ENCODE results near the gene PRCC. TPM values are rescaled to one million over a fixed set of nuclear protein-coding genes. Genes with fewer than 3 reads are reported as not detected.
A peak's percentile ranks its signal among the peaks of the same experiment; 100 is the strongest.

The PRCC gene
- total RNA-seq, 2 donors from 2014 or later, result 108 to 111 TPM

DNA sequence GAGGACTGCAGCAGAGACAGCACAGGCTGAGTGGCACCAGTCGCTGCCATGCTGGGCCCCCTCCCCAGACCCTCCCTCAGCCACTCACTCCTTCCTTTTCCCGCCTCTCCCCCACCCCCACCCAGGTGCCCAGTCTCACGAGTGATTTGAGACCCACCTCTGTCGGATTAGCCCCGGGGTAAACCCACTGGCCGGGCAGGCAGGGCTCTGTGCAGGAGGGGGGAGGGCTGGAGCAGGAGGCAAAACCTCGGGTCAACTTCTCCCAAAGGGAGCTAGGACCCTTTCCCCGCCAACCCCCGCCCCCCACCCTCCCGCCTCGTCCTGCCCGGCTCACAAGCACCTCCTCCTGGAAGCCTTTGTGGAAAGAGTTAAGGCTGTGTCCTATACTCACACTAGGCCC, 23.0 kb upstream of the PRCC start:
- H3K27ac Mint-ChIP-seq, result peak overlapping the region; percentile 99
- H3K27ac ChIP-seq (ENCODE audit: low read depth, low read length), result no peak overlapping the region

DNA sequence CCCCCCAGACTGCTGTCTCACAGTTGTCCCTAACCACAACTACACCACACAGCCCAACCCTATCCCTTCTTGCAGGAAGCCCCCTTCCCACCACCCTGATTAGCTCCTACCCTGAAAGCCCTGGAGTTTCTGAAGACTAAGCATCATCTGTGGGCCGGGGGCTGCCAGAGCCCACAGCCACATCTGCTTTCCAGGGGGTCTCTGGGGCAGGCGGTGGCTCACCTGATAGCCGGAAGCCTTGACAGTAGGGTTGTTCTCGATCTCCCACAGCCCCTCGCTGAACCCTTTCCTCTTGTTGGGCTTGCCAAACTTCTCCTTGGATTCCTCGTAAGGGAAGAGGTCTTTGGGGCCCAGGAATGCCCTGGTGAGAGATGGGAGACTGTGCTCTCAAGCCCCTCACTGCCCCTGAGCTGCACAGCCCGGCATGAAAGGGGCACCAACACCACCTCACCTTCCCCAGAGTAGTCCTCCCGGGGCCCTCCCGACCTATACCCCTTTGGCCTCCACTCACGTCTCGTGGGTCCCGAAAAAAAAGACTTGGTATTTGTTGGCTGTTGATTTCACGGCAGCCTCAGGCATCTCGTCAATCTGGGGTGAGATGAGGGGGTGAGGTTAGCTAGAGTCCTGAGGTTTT, 22.4 kb upstream of the PRCC start:
- DNase-seq, result no peak
- Histone ChIP-seq H3K27ac (ENCODE audit: low read depth, low read length) (no peak overlapping the region), H3K9me3 (ENCODE audit: control insufficient read depth, low read length) (no peaks in the 10 kb centered on the region), H3K27me3 (ENCODE audit: control insufficient read depth, insufficient read depth, low read length, poor library complexity, severe bottlenecking) (no peaks in the 10 kb centered on the region), H3K36me3 (ENCODE audit: control insufficient read depth, insufficient read depth, low read length) (peaks cover 60% of the 10 kb centered on the region), H3K4me1 (ENCODE audit: control insufficient read depth, insufficient read depth, low read length) (peaks cover 35% of the 10 kb centered on the region), H3K4me3 (ENCODE audit: low read length) (peak overlapping the region; percentile 84), H3K9ac (ENCODE audit: extremely low read depth, low read length, poor library complexity, severe bottlenecking) (no peak overlapping the region)
- no peak overlapping the region for H3K4me3 Mint-ChIP-seq
- TF ChIP-seq, protein P1, sequence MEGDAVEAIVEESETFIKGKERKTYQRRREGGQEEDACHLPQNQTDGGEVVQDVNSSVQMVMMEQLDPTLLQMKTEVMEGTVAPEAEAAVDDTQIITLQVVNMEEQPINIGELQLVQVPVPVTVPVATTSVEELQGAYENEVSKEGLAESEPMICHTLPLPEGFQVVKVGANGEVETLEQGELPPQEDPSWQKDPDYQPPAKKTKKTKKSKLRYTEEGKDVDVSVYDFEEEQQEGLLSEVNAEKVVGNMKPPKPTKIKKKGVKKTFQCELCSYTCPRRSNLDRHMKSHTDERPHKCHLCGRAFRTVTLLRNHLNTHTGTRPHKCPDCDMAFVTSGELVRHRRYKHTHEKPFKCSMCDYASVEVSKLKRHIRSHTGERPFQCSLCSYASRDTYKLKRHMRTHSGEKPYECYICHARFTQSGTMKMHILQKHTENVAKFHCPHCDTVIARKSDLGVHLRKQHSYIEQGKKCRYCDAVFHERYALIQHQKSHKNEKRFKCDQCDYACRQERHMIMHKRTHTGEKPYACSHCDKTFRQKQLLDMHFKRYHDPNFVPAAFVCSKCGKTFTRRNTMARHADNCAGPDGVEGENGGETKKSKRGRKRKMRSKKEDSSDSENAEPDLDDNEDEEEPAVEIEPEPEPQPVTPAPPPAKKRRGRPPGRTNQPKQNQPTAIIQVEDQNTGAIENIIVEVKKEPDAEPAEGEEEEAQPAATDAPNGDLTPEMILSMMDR (conservative IDR thresholded peaks at IDR 0.05), result no peak
- H3K4me1 Mint-ChIP-seq, result peaks cover 67% of the 10 kb centered on the region
- H3K27me3 Mint-ChIP-seq (ENCODE audit: insufficient read depth), result no peaks in the 10 kb centered on the region
- peak overlapping the region; percentile 99 for H3K27ac Mint-ChIP-seq
- H3K9me3 Mint-ChIP-seq, result no peaks in the 10 kb centered on the region
- 96 to 100% methylated on average over 6 to 14 of the region's 14 CpGs for WGBS, 2 experiments (ENCODE audit: insufficient coverage in 1 of 2, insufficient read length in 1 of 2)
- H3K36me3 Mint-ChIP-seq (ENCODE audit: low read depth), result peaks cover 34% of the 10 kb centered on the region

More for the DNA sequence above, 23.0 kb upstream of the PRCC start:
- no peaks in the 10 kb centered on the region for H3K27me3 ChIP-seq (ENCODE audit: control insufficient read depth, insufficient read depth, low read length, poor library complexity, severe bottlenecking)
- Mint-ChIP-seq H3K9me3 (no peaks in the 10 kb centered on the region), H3K4me3 (no peak overlapping the region), H3K27me3 (ENCODE audit: insufficient read depth) (no peaks in the 10 kb centered on the region), H3K36me3 (ENCODE audit: low read depth) (peaks cover 34% of the 10 kb centered on the region), H3K4me1 (peaks cover 61% of the 10 kb centered on the region)
- TF ChIP-seq, protein P1 (conservative IDR thresholded peaks at IDR 0.05), result no peak
- no peak overlapping the region for H3K4me3 ChIP-seq (ENCODE audit: low read length)
- H3K36me3 ChIP-seq (ENCODE audit: control insufficient read depth, insufficient read depth, low read length), result peaks cover 57% of the 10 kb centered on the region
- no peak overlapping the region for H3K9ac ChIP-seq (ENCODE audit: extremely low read depth, low read length, poor library complexity, severe bottlenecking)
- H3K4me1 ChIP-seq (ENCODE audit: control insufficient read depth, insufficient read depth, low read length), result peaks cover 31% of the 10 kb centered on the region
- DNase-seq, result no peak
- WGBS, 2 experiments (ENCODE audit: insufficient coverage in 1 of 2, insufficient read length in 1 of 2), result 93 to 100% methylated on average over 1 to 11 of the region's 12 CpGs
- H3K9me3 ChIP-seq (ENCODE audit: control insufficient read depth, low read length), result no peaks in the 10 kb centered on the region

DNA sequence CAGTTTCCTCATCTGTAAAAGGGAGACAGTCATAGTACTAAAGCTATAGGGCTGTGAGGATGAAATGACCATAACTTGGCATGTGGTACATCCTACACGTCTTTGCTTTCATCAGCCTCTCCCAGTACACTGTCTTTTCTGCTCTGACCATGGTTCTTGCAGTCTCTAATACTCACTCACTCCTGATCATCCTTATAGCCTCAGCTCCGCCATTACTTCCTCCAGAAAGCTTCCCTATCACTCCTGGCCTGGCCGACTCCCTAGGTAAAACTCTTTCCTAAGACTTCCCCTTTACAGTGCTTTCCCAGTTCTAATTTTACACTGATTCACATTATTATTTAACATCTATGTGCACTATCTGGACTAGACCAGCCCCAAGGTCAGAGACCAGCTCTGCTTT, 21.5 kb upstream of the PRCC start:
- Histone ChIP-seq H3K9ac (ENCODE audit: extremely low read depth, low read length, poor library complexity, severe bottlenecking) (peak overlapping the region; percentile 98), H3K4me1 (ENCODE audit: control insufficient read depth, insufficient read depth, low read length) (peaks cover 35% of the 10 kb centered on the region), H3K27ac (ENCODE audit: low read depth, low read length) (no peak overlapping the region), H3K4me3 (ENCODE audit: low read length) (peak overlapping the region; percentile 84), H3K36me3 (ENCODE audit: control insufficient read depth, insufficient read depth, low read length) (peaks cover 62% of the 10 kb centered on the region), H3K9me3 (ENCODE audit: control insufficient read depth, low read length) (no peaks in the 10 kb centered on the region), H3K27me3 (ENCODE audit: control insufficient read depth, insufficient read depth, low read length, poor library complexity, severe bottlenecking) (no peaks in the 10 kb centered on the region)
- Mint-ChIP-seq H3K36me3 (ENCODE audit: low read depth) (peaks cover 34% of the 10 kb centered on the region), H3K27me3 (ENCODE audit: insufficient read depth) (no peaks in the 10 kb centered on the region), H3K9me3 (no peaks in the 10 kb centered on the region), H3K27ac (peak overlapping the region; percentile 99), H3K4me3 (peak overlapping the region; percentile 88), H3K4me1 (peaks cover 63% of the 10 kb centered on the region)
- DNase-seq, result no peak
- WGBS, 2 experiments (ENCODE audit: insufficient coverage in 1 of 2, insufficient read length in 1 of 2), result 94 to 95% methylated on average over 3 of the region's 3 CpGs
- TF ChIP-seq, protein P1 (conservative IDR thresholded peaks at IDR 0.05), result no peak
